K562 (cell line): ENCODE data around the gene TTLL3. TPM values are rescaled to one million over a fixed set of nuclear protein-coding genes. Genes with fewer than 3 reads are reported as not detected.

Experiments
- HDAC6 ChIP-seq: IDR thresholded peaks from 2 replicates; pipeline ENCODE4 v1.6.1; 2012; ENCODE audit warnings: low read depth, mild to moderate bottlenecking, control low read depth, inconsistent platforms, low read length, moderate library complexity
- JUNB ChIP-seq: fragments of 450-650 bp; formaldehyde crosslinking; conservative IDR thresholded peaks from 2 replicates; pipeline ENCODE4 v1.4.0; 2020; ENCODE audit warnings: mild to moderate bottlenecking
- L3MBTL2 ChIP-seq: fragments of 450-650 bp; IDR thresholded peaks from 2 replicates; pipeline ENCODE4 v1.6.1; 2016; ENCODE audit warnings: mild to moderate bottlenecking, moderate library complexity
- MAFG ChIP-seq: fragments of 450-650 bp; conservative IDR thresholded peaks from 2 replicates; pipeline ENCODE4 v1.6.1; 2016; ENCODE audit warnings: missing genetic modification characterization, missing compliant biosample characterization
- PTTG1 ChIP-seq: fragments of 450-650 bp; IDR thresholded peaks from 2 replicates; pipeline ENCODE4 v1.6.1; 2016; ENCODE audit warnings: low read depth, mild to moderate bottlenecking, missing genetic modification characterization, missing compliant biosample characterization
- RFX5 ChIP-seq: IDR thresholded peaks from 2 replicates; pipeline ENCODE4 v1.6.1; 2011; ENCODE audit warnings: low read depth, mild to moderate bottlenecking, improper control_type of control experiment, low read length
- RFX7 ChIP-seq: fragments of 250-450 bp; sonication (Bioruptor Pico); IDR thresholded peaks from 2 replicates; pipeline ENCODE4 v1.5.1; 2021; ENCODE audit warnings: mild to moderate bottlenecking
- SMARCE1 ChIP-seq: fragments of 450-650 bp; IDR thresholded peaks from 2 replicates; pipeline ENCODE4 v1.7.1; 2016; ENCODE audit warnings: mild to moderate bottlenecking
- TAF7 ChIP-seq: fragments of 450-650 bp; IDR thresholded peaks from 2 replicates; pipeline ENCODE4 v1.6.1; 2016; ENCODE audit warnings: missing genetic modification characterization, missing compliant biosample characterization
- ZNF232 ChIP-seq: sonication (generic); formaldehyde crosslinking; IDR thresholded peaks from 2 replicates; pipeline ENCODE4 v1.8.0; 2022; ENCODE audit warnings: mild to moderate bottlenecking, missing genetic modification reagents
- polyA plus RNA-seq, 8 experiments: library from polyadenylated mRNA; depleted of rRNA in 4 of 8; stranded (reverse) in 5 of 8; unstranded in 3 of 8; fragments of >200 nt; fragmentation: Nextera tagmentation in 2 of 8; fragmentation: Illumina TruSeq in 1 of 8; extraction: Ambion mirVana in 2 of 8; extraction: Trizol in 1 of 8; gene quantifications; 2 replicates each; pipeline versions ENCODE4 v1.2.1 to v1.2.3, GENCODE V29; 2011 to 2014; ENCODE audit warnings: inconsistent platforms in 1 of 8, missing spikeins in 1 of 8
- total RNA-seq, 7 experiments: library from RNA; depleted of rRNA in 6 of 7; stranded (reverse); fragments of >200 nt in 6 of 7; fragmentation: Illumina TruSeq in 2 of 7; extraction: Trizol in 2 of 7; gene quantifications; 2 replicates each; pipeline versions ENCODE4 v1.2.1 to v1.2.3, GENCODE V29; 2011 to 2021; ENCODE audit warnings: low replicate concordance in 1 of 7
- TF ChIP-seq, protein P1 (sequence below): fragments of 450-650 bp; formaldehyde crosslinking; IDR thresholded peaks from 2 replicates; pipeline ENCODE4 v1.4.0; 2022; ENCODE audit warnings: missing genetic modification characterization
- TF ChIP-seq, protein P2 (sequence below): fragments of 450-650 bp; IDR thresholded peaks from 2 replicates; pipeline ENCODE4 v1.6.1; 2016; ENCODE audit warnings: borderline replicate concordance
- TF ChIP-seq, protein P3 (sequence below), 2 experiments: IDR thresholded peaks; 2 replicates each; pipeline ENCODE4 v1.6.1; 2011; ENCODE audit warnings: borderline replicate concordance in 1 of 2, control low read depth in 1 of 2, low read depth in 1 of 2, low read length in 1 of 2, mild to moderate bottlenecking in 1 of 2, mixed read lengths in 1 of 2, moderate library complexity in 1 of 2; ENCODE audit not compliant: insufficient read depth in 1 of 2, insufficient read length in 1 of 2, poor library complexity in 1 of 2, severe bottlenecking in 1 of 2; ENCODE audit errors: extremely low read depth in 1 of 2
- TF ChIP-seq, protein P4 (sequence below): fragments of 450-650 bp; formaldehyde crosslinking; conservative IDR thresholded peaks from 2 replicates; pipeline ENCODE4 v1.4.0; 2022; ENCODE audit warnings: mild to moderate bottlenecking, missing genetic modification characterization
- TF ChIP-seq, protein P5 (sequence below): fragments of 250-450 bp; sonication (Bioruptor Pico); IDR thresholded peaks from 2 replicates; pipeline ENCODE4 v1.4.0; 2020
- TF ChIP-seq, protein P6 (sequence below): sonication (generic); formaldehyde crosslinking; IDR thresholded peaks from 2 replicates; pipeline ENCODE4 v1.8.1; 2023; ENCODE audit warnings: mild to moderate bottlenecking, missing genetic modification reagents

The TTLL3 gene
- total and polyA plus RNA-seq, 9 of the 15 experiments (the other 6 are each of a cell fraction or from before 2014, with no cell fraction given) = 8.9 to 106 (median 33.2) TPM

DNA sequence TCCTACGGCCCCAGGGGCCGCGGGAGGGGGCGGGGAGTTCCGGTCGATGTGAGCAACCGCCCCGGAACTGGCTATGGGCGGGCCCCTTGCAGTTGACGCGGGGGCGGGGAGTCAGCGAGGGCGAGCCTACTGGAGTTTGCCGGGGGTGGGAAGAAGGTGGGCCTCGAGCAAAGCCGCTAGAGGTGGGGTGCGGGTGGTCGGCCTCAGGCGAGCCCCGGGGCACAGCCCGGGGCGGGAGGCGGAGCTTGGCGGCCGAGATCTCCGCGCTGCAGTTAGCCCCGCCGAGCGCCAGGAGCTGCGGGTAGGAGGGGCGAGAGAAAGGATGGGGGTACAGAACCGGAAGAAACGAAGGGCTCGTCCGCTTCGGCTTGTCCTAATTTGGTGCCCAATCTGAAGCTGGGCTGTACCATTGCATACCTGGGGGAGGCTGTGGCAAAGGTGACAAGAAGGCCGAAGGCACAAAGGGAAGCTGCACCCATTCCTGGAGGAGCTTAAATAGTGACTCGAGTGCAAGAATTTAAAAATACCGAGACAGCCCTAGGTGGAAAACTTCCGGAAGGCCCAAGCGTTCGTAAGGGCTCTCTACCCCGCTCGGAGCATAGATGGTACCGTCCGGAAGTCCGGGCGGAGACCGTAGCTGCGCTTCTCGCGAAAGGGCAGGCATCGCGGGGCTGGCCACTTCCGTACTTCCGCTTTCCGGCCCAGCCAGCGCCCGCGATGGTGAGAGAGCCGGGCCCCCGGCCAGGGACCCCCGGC, 17.5 kb upstream of the TTLL3 start, which contains the start of the genes ARPC4 and TADA3 (continued):
- TF ChIP-seq, protein P1, sequence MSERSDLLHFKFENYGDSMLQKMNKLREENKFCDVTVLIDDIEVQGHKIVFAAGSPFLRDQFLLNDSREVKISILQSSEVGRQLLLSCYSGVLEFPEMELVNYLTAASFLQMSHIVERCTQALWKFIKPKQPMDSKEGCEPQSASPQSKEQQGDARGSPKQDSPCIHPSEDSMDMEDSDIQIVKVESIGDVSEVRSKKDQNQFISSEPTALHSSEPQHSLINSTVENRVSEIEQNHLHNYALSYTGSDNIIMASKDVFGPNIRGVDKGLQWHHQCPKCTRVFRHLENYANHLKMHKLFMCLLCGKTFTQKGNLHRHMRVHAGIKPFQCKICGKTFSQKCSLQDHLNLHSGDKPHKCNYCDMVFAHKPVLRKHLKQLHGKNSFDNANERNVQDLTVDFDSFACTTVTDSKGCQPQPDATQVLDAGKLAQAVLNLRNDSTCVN (CRISPR knock-in tag) = no peak
- no peak for TF ChIP-seq TAF7 (tag)
- TF ChIP-seq, protein P2, sequence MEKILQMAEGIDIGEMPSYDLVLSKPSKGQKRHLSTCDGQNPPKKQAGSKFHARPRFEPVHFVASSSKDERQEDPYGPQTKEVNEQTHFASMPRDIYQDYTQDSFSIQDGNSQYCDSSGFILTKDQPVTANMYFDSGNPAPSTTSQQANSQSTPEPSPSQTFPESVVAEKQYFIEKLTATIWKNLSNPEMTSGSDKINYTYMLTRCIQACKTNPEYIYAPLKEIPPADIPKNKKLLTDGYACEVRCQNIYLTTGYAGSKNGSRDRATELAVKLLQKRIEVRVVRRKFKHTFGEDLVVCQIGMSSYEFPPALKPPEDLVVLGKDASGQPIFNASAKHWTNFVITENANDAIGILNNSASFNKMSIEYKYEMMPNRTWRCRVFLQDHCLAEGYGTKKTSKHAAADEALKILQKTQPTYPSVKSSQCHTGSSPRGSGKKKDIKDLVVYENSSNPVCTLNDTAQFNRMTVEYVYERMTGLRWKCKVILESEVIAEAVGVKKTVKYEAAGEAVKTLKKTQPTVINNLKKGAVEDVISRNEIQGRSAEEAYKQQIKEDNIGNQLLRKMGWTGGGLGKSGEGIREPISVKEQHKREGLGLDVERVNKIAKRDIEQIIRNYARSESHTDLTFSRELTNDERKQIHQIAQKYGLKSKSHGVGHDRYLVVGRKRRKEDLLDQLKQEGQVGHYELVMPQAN = peak; percentile 56; the same call in 1 of the 2 replicates
- TF ChIP-seq RFX5 = no peak
- TF ChIP-seq, protein P3, sequence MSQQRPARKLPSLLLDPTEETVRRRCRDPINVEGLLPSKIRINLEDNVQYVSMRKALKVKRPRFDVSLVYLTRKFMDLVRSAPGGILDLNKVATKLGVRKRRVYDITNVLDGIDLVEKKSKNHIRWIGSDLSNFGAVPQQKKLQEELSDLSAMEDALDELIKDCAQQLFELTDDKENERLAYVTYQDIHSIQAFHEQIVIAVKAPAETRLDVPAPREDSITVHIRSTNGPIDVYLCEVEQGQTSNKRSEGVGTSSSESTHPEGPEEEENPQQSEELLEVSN (IDR thresholded peaks at IDR 0.05; ENCODE audit: borderline replicate concordance in 1 of 2, extremely low read depth in 1 of 2, insufficient read depth in 1 of 2, insufficient read length in 1 of 2, low read depth in 1 of 2, low read length in 1 of 2, poor library complexity in 1 of 2, severe bottlenecking in 1 of 2) = no peak
- no peak for TF ChIP-seq ZNF232 (CRISPR knock-in tag)
- TF ChIP-seq, protein P4, sequence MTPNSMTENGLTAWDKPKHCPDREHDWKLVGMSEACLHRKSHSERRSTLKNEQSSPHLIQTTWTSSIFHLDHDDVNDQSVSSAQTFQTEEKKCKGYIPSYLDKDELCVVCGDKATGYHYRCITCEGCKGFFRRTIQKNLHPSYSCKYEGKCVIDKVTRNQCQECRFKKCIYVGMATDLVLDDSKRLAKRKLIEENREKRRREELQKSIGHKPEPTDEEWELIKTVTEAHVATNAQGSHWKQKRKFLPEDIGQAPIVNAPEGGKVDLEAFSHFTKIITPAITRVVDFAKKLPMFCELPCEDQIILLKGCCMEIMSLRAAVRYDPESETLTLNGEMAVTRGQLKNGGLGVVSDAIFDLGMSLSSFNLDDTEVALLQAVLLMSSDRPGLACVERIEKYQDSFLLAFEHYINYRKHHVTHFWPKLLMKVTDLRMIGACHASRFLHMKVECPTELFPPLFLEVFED (CRISPR knock-in tag) = no peak; the same call in 1 of the 2 replicates
- no peak for TF ChIP-seq RFX7 (CRISPR knock-in tag)
- TF ChIP-seq SMARCE1 = no peak
- TF ChIP-seq L3MBTL2 = peak; percentile 11; the same call in 1 of the 2 replicates
- no peak for TF ChIP-seq HDAC6
- TF ChIP-seq, protein P5, sequence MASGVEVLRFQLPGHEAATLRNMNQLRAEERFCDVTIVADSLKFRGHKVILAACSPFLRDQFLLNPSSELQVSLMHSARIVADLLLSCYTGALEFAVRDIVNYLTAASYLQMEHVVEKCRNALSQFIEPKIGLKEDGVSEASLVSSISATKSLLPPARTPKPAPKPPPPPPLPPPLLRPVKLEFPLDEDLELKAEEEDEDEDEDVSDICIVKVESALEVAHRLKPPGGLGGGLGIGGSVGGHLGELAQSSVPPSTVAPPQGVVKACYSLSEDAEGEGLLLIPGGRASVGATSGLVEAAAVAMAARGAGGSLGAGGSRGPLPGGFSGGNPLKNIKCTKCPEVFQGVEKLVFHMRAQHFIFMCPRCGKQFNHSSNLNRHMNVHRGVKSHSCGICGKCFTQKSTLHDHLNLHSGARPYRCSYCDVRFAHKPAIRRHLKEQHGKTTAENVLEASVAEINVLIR (CRISPR knock-in tag) = peak; percentile 45; the same call in 1 of the 2 replicates
- TF ChIP-seq MAFG (tag) = no peak
- TF ChIP-seq PTTG1 (tag) = no peak
- no peak for TF ChIP-seq JUNB (CRISPR knock-in tag)
- TF ChIP-seq, protein P6, sequence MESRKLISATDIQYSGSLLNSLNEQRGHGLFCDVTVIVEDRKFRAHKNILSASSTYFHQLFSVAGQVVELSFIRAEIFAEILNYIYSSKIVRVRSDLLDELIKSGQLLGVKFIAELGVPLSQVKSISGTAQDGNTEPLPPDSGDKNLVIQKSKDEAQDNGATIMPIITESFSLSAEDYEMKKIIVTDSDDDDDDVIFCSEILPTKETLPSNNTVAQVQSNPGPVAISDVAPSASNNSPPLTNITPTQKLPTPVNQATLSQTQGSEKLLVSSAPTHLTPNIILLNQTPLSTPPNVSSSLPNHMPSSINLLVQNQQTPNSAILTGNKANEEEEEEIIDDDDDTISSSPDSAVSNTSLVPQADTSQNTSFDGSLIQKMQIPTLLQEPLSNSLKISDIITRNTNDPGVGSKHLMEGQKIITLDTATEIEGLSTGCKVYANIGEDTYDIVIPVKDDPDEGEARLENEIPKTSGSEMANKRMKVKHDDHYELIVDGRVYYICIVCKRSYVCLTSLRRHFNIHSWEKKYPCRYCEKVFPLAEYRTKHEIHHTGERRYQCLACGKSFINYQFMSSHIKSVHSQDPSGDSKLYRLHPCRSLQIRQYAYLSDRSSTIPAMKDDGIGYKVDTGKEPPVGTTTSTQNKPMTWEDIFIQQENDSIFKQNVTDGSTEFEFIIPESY = no peak
